Panc1 (cell line): Measurements from ENCODE around the gene OOSP3. TPM values are rescaled to one million over a fixed set of nuclear protein-coding genes. Genes with fewer than 3 reads are reported as not detected.

Experiments used
- ATAC-seq: fragments of 200-7000 bp; cut with Tn5 transposase; 2 replicates; pipeline ENCODE4 v1.9.1; 2020; ENCODE audit warnings: mild to moderate bottlenecking, moderate library complexity
- BruUV-seq: library from RNA; stranded (reverse); fragments of 400-500 nt; replicated peaks from 2 replicates; lab custom pipeline; 2021; lab: Mats Ljungman, UMichigan
- CTCF ChIA-PET: fragments of 300-600 bp; sonication (Branson Sonifier 250); formaldehyde crosslinking; loops from one replicate; lab custom pipeline; 2022; ENCODE audit warnings: antibody characterized with exemption; lab: Charles Lee
- POLR2A ChIA-PET: fragments of 300-600 bp; sonication (Branson Sonifier 250); formaldehyde crosslinking; loops from one replicate; lab custom pipeline; 2022; ENCODE audit warnings: antibody characterized with exemption; lab: Charles Lee
- DNase-seq: peaks from one replicate; pipeline ENCODE4 v3.0.0-alpha.2; 2010; ENCODE audit warnings: low read depth, low spot score
- H3K27ac ChIP-seq: 2 replicates; pipeline ENCODE4 v1.5.1; 2011; ENCODE audit warnings: mild to moderate bottlenecking, low read length, inconsistent platforms
- H3K27me3 ChIP-seq: fragments of 200-500 bp; sonication (Bioruptor generic); 2 replicates; pipeline ENCODE4 v1.6.0; 2014; ENCODE audit warnings: low read length, inconsistent platforms; ENCODE audit not compliant: control insufficient read depth, insufficient read depth
- H3K36me3 ChIP-seq: fragments of 200-500 bp; sonication (Bioruptor generic); 2 replicates; pipeline ENCODE4 v1.5.1; 2014; ENCODE audit warnings: inconsistent platforms, mild to moderate bottlenecking, low read length, moderate library complexity; ENCODE audit not compliant: control insufficient read depth, insufficient read depth
- H3K4me1 ChIP-seq: 2 replicates; pipeline ENCODE4 v1.5.1; 2011; ENCODE audit warnings: inconsistent platforms, mild to moderate bottlenecking, low read length, moderate library complexity; ENCODE audit not compliant: control insufficient read depth, insufficient read depth
- H3K4me3 ChIP-seq, 2 experiments: 2 replicates each; pipeline ENCODE4 v1.5.1; 2011 to 2012; ENCODE audit warnings: low read depth in 2 of 2, low read length in 2 of 2, mild to moderate bottlenecking in 2 of 2, inconsistent platforms in 1 of 2, moderate library complexity in 1 of 2
- H3K9me3 ChIP-seq: fragments of 200-500 bp; sonication (Bioruptor generic); 2 replicates; pipeline ENCODE4 v1.5.1; 2014; ENCODE audit warnings: low read depth, mild to moderate bottlenecking, inconsistent platforms, low read length, moderate library complexity; ENCODE audit not compliant: control insufficient read depth, insufficient read depth
- in situ Hi-C: cut with HindIII; loops from 2 replicates; pipeline ENCODE4 v1.10.0; 2016; ENCODE audit warnings: low sequenced_read_pairs, low pct_unique_long_range_greater_than_20kb
- intact Hi-C: fragments of 100-400 bp; cut with micrococcal nuclease; formaldehyde crosslinking; loops from one replicate; pipeline ENCODE4 v1.10.0; 2022; ENCODE audit not compliant: unreplicated experiment
- total RNA-seq: library from RNA; stranded (reverse); gene quantifications from one replicate; pipeline ENCODE4 v1.2.1, GENCODE V29; 2021; ENCODE audit not compliant: unreplicated experiment
- TF ChIP-seq, protein P1 (sequence below): fragments of 450-650 bp; IDR thresholded peaks from 2 replicates; pipeline ENCODE4 v1.5.1; 2017; ENCODE audit warnings: mild to moderate bottlenecking

OOSP3 gene
- total RNA-seq, 1 experiment from 2014 or later: not detected

GRCh38 chr11:59944720-59945119 lies 66.1 kb downstream of the OOSP3 start:
- ChIA-PET POLR2A (no interaction called here), CTCF (no interaction called here)
- intact Hi-C loops: no loop called here

More at GRCh38 chr11:59944720-59945119, 66.1 kb downstream of the OOSP3 start:
- no peaks in the 10 kb centered on the region for H3K4me1 ChIP-seq
- H3K27ac ChIP-seq: no peak overlapping the region
- no peaks in the 10 kb centered on the region for H3K36me3 ChIP-seq
- H3K9me3 ChIP-seq: no peaks in the 10 kb centered on the region
- H3K4me3 ChIP-seq: no peak overlapping the region
- no TSS peak for BruUV-seq
- DNase-seq (no peak), ATAC-seq (no peak)
- H3K27me3 ChIP-seq: no peaks in the 10 kb centered on the region
- in situ Hi-C loops: no loop called here
- TF ChIP-seq, protein P1, sequence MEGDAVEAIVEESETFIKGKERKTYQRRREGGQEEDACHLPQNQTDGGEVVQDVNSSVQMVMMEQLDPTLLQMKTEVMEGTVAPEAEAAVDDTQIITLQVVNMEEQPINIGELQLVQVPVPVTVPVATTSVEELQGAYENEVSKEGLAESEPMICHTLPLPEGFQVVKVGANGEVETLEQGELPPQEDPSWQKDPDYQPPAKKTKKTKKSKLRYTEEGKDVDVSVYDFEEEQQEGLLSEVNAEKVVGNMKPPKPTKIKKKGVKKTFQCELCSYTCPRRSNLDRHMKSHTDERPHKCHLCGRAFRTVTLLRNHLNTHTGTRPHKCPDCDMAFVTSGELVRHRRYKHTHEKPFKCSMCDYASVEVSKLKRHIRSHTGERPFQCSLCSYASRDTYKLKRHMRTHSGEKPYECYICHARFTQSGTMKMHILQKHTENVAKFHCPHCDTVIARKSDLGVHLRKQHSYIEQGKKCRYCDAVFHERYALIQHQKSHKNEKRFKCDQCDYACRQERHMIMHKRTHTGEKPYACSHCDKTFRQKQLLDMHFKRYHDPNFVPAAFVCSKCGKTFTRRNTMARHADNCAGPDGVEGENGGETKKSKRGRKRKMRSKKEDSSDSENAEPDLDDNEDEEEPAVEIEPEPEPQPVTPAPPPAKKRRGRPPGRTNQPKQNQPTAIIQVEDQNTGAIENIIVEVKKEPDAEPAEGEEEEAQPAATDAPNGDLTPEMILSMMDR: no peak

Other genes starting within 250 kb of the OOSP3 start
- 57.0 TPM for gene PATL1, start 209.7 kb upstream of the OOSP3 start, total RNA-seq
- gene OR10V1, start 164.9 kb upstream of the OOSP3 start, total RNA-seq: not detected
- gene STX3, start 123.4 kb upstream of the OOSP3 start, total RNA-seq: 34.8 TPM
- gene MRPL16, start 68.0 kb upstream of the OOSP3 start, total RNA-seq: 41.8 TPM
- gene CBLIF, start 33.3 kb upstream of the OOSP3 start, total RNA-seq: not detected
- gene TCN1, start 12.3 kb upstream of the OOSP3 start, total RNA-seq: not detected
- gene OOSP1, start 59.6 kb downstream of the OOSP3 start, total RNA-seq: not detected
- not detected for gene OOSP4A, start 85.3 kb downstream of the OOSP3 start, total RNA-seq
- gene OOSP4B, start 138.4 kb downstream of the OOSP3 start, total RNA-seq: not detected
- gene OOSP2, start 161.6 kb downstream of the OOSP3 start, total RNA-seq: not detected
- gene MS4A3, start 177.9 kb downstream of the OOSP3 start, total RNA-seq: 0.13 TPM
- gene MS4A2, start 209.9 kb downstream of the OOSP3 start, total RNA-seq: not detected